CD1c-positive myeloid dendritic cell (primary cell): Measurements from ENCODE around the gene SRSF9.
A peak's percentile ranks its signal among the peaks of the same experiment; 100 is the strongest.
"Not testable (repeated sequence)": the region's sequence is repeated elsewhere in the genome, so short reads cannot be mapped to it uniquely, and the experiment has no call there.

Source experiments
- DNase-seq: peaks from one replicate; pipeline ENCODE4 v3.0.0-alpha.2; 2016; ENCODE audit errors: extremely low spot score

SRSF9 gene

GRCh38 chr12:120469450-120470149 is at the start of gene SRSF9:
Gene SRSF9 (minus strand): TSS chr12:120469748. CDS start chr12:120469609, 139 bp downstream.
- DNase-seq = peak; percentile 99

GRCh38 chr12:120519324-120519723 is 49.8 kb upstream of the SRSF9 start:
- DNase-seq = not testable (repeated sequence)

GRCh38 chr12:120515496-120515895 is 45.9 kb upstream of the SRSF9 start:
- no peak for DNase-seq

GRCh38 chr12:120514002-120514401 is 44.5 kb upstream of the SRSF9 start:
- no peak for DNase-seq

- no peak for DNase-seq
Measured at GRCh38 chr12:120508537-120508936, 39.0 kb upstream of the SRSF9 start.

GRCh38 chr12:120504587-120504986 is 35.0 kb upstream of the SRSF9 start:
- DNase-seq = no peak

- DNase-seq = no peak
Measured at GRCh38 chr12:120500581-120500980, 31.0 kb upstream of the SRSF9 start.

GRCh38 chr12:120498870-120499515 is 29.4 kb upstream of the SRSF9 start:
- no peak for DNase-seq

- no peak for DNase-seq
Measured at GRCh38 chr12:120497524-120498150, 28.1 kb upstream of the SRSF9 start.

GRCh38 chr12:120496413-120497340 is 27.1 kb upstream of the SRSF9 start:
- peak; percentile 81 for DNase-seq

- peak; percentile 98 for DNase-seq
Measured at GRCh38 chr12:120495731-120496412, 26.3 kb upstream of the SRSF9 start, which contains the start of gene DYNLL1. Gene DYNLL1 (plus strand): TSS chr12:120496113. CDS start chr12:120496422, 309 bp downstream.

- no peak for DNase-seq
Measured at GRCh38 chr12:120495186-120495730, 25.7 kb upstream of the SRSF9 start.

GRCh38 chr12:120490833-120491512 is 21.4 kb upstream of the SRSF9 start:
- DNase-seq = no peak

- DNase-seq = no peak
Measured at GRCh38 chr12:120490325-120490724, 20.8 kb upstream of the SRSF9 start.

- no peak for DNase-seq
Measured at GRCh38 chr12:120489018-120489417, 19.5 kb upstream of the SRSF9 start.

GRCh38 chr12:120488057-120488640 is 18.6 kb upstream of the SRSF9 start:
- DNase-seq = no peak

GRCh38 chr12:120487552-120487951 is 18.0 kb upstream of the SRSF9 start:
- DNase-seq = not testable (repeated sequence)

- DNase-seq = no peak
Measured at GRCh38 chr12:120485961-120486881, 16.7 kb upstream of the SRSF9 start.

GRCh38 chr12:120483621-120484020 is 14.1 kb upstream of the SRSF9 start:
- DNase-seq = peak; percentile 55
